K562 (cell line): Measurements from ENCODE around the gene DNAH8. TPM values are rescaled to one million over a fixed set of nuclear protein-coding genes. Genes with fewer than 3 reads are reported as not detected.

ENCODE experiments used
- ATAC-seq: fragments of 200-7000 bp; cut with Tn5 transposase; 3 replicates; pipeline ENCODE4 v1.9.1; 2020; ENCODE audit warnings: moderate library complexity
- BruUV-seq: library from RNA; stranded (reverse); fragments of 400-500 nt; replicated peaks from 2 replicates; lab custom pipeline; 2021; lab: Mats Ljungman, UMichigan
- CTCF ChIA-PET: fragments of 300-600 bp; formaldehyde crosslinking; extraction: SDS; loops from one replicate; lab custom pipeline; 2021; ENCODE audit warnings: low intra/inter-chr PET ratio; lab: Yijun Ruan, JAX
- POLR2A ChIA-PET: fragments of 300-600, 350-650 bp; sonication (Branson Sonifier 250); formaldehyde crosslinking; extraction: SDS; loops from one replicate; lab custom pipeline; 2021; ENCODE audit warnings: antibody characterized with exemption, inconsistent platforms; lab: Yijun Ruan, JAX
- DNase-seq, 4 experiments: peaks; one replicate each; pipeline versions ENCODE4 v3.0.0 to v3.0.0-alpha.2; 2011 to 2018; ENCODE audit warnings: low spot score in 3 of 4, mixed read lengths in 3 of 4; ENCODE audit errors: extremely low read depth in 1 of 4
- FAIRE-seq: peaks from 2 replicates; lab custom pipeline; 2011; peaks lifted over from hg19 to GRCh38; lab: Jason Lieb, UNC
- H2AFZ ChIP-seq: 2 replicates; pipeline ENCODE4 v1.6.0; 2011; ENCODE audit warnings: low read depth, low read length, control low read depth, inconsistent platforms
- H3K27ac ChIP-seq: fragments of 200-600 bp; 3 replicates; pipeline ENCODE4 v1.8.0; 2011; ENCODE audit warnings: low read depth, mild to moderate bottlenecking, control low read depth, inconsistent platforms, low read length, moderate library complexity, mixed read lengths; ENCODE audit errors: extremely low read depth
- H3K27me3 ChIP-seq, 2 experiments: fragments of 300-600 bp in 1 of 2; 2 replicates in 1 of 2; 3 replicates in 1 of 2; pipeline versions ENCODE4 v1.6.0 to v1.8.0; 2011; ENCODE audit warnings: inconsistent platforms in 2 of 2, low read length in 2 of 2, mild to moderate bottlenecking in 1 of 2, mixed read lengths in 1 of 2, moderate library complexity in 1 of 2; ENCODE audit not compliant: control insufficient read depth in 2 of 2, insufficient read depth in 2 of 2
- H3K36me3 ChIP-seq: fragments of 300-600 bp; 3 replicates; pipeline ENCODE4 v1.8.0; 2011; ENCODE audit warnings: mild to moderate bottlenecking, low read length, inconsistent platforms; ENCODE audit not compliant: control insufficient read depth, insufficient read depth
- H3K4me1 ChIP-seq, 2 experiments: fragments of 200-600 bp in 1 of 2; replicated peaks in 1 of 2; 2 replicates in 1 of 2; 3 replicates in 1 of 2; pipeline versions ENCODE4 v1.5.1 to v1.8.0; 2011; ENCODE audit warnings: inconsistent platforms in 2 of 2, low read length in 2 of 2, mild to moderate bottlenecking in 1 of 2, mixed read lengths in 1 of 2, moderate library complexity in 1 of 2; ENCODE audit not compliant: control insufficient read depth in 2 of 2, insufficient read depth in 2 of 2
- H3K4me2 ChIP-seq: 2 replicates; pipeline ENCODE4 v1.6.1; 2011; ENCODE audit warnings: low read length, control low read depth, inconsistent platforms, mixed read lengths; ENCODE audit not compliant: insufficient read depth
- H3K4me3 ChIP-seq: fragments of 200-600 bp; sonication (generic), shearing (Covaris generic); 2 replicates; pipeline ENCODE4 v1.5.1; 2016; ENCODE audit warnings: control low read depth, inconsistent platforms
- H3K79me2 ChIP-seq: fragments of 200-600 bp; 3 replicates; pipeline ENCODE4 v1.8.0; 2011; ENCODE audit warnings: low read length, inconsistent platforms; ENCODE audit not compliant: control insufficient read depth, insufficient read depth
- H3K9ac ChIP-seq, 2 experiments: 2 replicates each; pipeline versions ENCODE4 v1.6.0 to v1.6.1; 2011; ENCODE audit warnings: low read depth in 2 of 2, low read length in 2 of 2, control low read depth in 1 of 2, inconsistent platforms in 1 of 2, mild to moderate bottlenecking in 1 of 2, mixed read lengths in 1 of 2; ENCODE audit not compliant: insufficient read depth in 1 of 2
- H3K9me1 ChIP-seq: one replicate; pipeline ENCODE4 v1.6.0; 2011; ENCODE audit warnings: inconsistent platforms, mild to moderate bottlenecking, low read length, moderate library complexity; ENCODE audit not compliant: control insufficient read depth, insufficient read depth
- H3K9me3 ChIP-seq: replicated peaks from 2 replicates; pipeline ENCODE4 v1.5.1; 2011; ENCODE audit warnings: low read depth, low read length, inconsistent platforms; ENCODE audit not compliant: control insufficient read depth, insufficient read depth
- H4K20me1 ChIP-seq: replicated peaks from 2 replicates; pipeline ENCODE4 v1.6.1; 2011; ENCODE audit warnings: low read length, inconsistent platforms, mixed read lengths; ENCODE audit not compliant: control insufficient read depth, insufficient read depth
- ZBTB40 ChIP-seq, 2 experiments: fragments of 450-650 bp in 1 of 2; sonication (generic) in 1 of 2; formaldehyde crosslinking in 1 of 2; IDR thresholded peaks; 2 replicates each; pipeline versions ENCODE4 v1.7.1 to v1.9.0; 2016 to 2022; ENCODE audit warnings: inconsistent platforms in 1 of 2, mild to moderate bottlenecking in 1 of 2, missing genetic modification reagents in 1 of 2
- ZFX ChIP-seq: sonication (generic); formaldehyde crosslinking; IDR thresholded peaks from 2 replicates; pipeline ENCODE4 v1.8.0; 2022; ENCODE audit warnings: mild to moderate bottlenecking, missing genetic modification reagents, moderate library complexity
- WGBS: fragments of 100-300 bp; shearing (Covaris generic); methylation state at CpG from one replicate; pipeline ENCODE4 v1.1.6; 2016; ENCODE audit warnings: low coverage, mixed read lengths; ENCODE audit not compliant: insufficient coverage; ENCODE audit errors: missing lambda C conversion rate; 5-methylcytosine and 5-hydroxymethylcytosine counted together
- in situ Hi-C: fragments of 300-500 bp; cut with MboI; formaldehyde crosslinking; loops from 4 replicates; pipeline ENCODE4 v1.15.0; 2018; ENCODE audit warnings: inconsistent platforms, mixed read lengths
- intact Hi-C: fragments of 100-400 bp; cut with micrococcal nuclease; formaldehyde crosslinking; loops from 2 replicates; pipeline ENCODE4 v1.14.2; 2022
- polyA plus RNA-seq, 8 experiments: library from polyadenylated mRNA; depleted of rRNA in 4 of 8; stranded (reverse) in 5 of 8; unstranded in 3 of 8; fragments of >200 nt; fragmentation: Nextera tagmentation in 2 of 8; fragmentation: Illumina TruSeq in 1 of 8; extraction: Ambion mirVana in 2 of 8; extraction: Trizol in 1 of 8; gene quantifications; 2 replicates each; pipeline versions ENCODE4 v1.2.1 to v1.2.3, GENCODE V29; 2011 to 2014; ENCODE audit warnings: inconsistent platforms in 1 of 8, missing spikeins in 1 of 8
- total RNA-seq, 7 experiments: library from RNA; depleted of rRNA in 6 of 7; stranded (reverse); fragments of >200 nt in 6 of 7; fragmentation: Illumina TruSeq in 2 of 7; extraction: Trizol in 2 of 7; gene quantifications; 2 replicates each; pipeline versions ENCODE4 v1.2.1 to v1.2.3, GENCODE V29; 2011 to 2021; ENCODE audit warnings: low replicate concordance in 1 of 7

DNAH8 gene
- total and polyA plus RNA-seq, 9 of the 15 experiments (the other 6 are each of a cell fraction or from before 2014, with no cell fraction given) = 1.2 to 4.2 (median 2.9) TPM

DNA sequence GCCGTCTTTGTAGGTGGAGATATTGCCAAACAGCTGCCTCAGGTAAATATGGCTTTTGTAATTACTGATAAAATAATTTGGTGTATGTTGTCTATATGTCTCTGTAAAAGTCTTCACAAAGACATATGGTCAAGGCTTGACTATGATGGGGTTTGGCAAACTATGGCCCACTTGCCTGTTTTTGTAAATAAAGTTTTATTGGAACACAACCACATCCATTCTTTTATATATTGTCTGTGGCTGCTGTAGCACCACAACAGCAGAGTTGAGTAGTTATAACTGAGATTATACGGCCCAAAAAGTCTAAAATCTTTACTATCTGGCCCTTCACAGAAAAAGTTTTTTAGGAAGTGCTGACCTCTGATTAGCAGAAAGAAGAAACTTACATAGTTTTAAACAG is 133.6 kb downstream of the DNAH8 start:
- ChIA-PET POLR2A (no interaction called here), CTCF (no interaction called here)

More for the DNA sequence above, 133.6 kb downstream of the DNAH8 start:
- H3K9me1 ChIP-seq = no peaks in the 10 kb centered on the region
- BruUV-seq = no TSS peak
- no peak overlapping the region for H3K27ac ChIP-seq
- H3K4me3 ChIP-seq = no peak overlapping the region
- no peak overlapping the region for H3K4me2 ChIP-seq
- in situ Hi-C loops = no loop called here
- FAIRE-seq (no peak), ATAC-seq (no peak), DNase-seq (no peak)
- no peaks in the 10 kb centered on the region; the same call in 2 of the 3 replicates for H3K36me3 ChIP-seq
- no peak overlapping the region for H2AFZ ChIP-seq
- TF ChIP-seq ZBTB40 (IDR thresholded peaks at IDR 0.05) (peak; percentile 89), ZBTB40 (CRISPR knock-in tag; IDR thresholded peaks at IDR 0.05) (peak; percentile 57; the same call in 1 of the 2 replicates), ZFX (CRISPR knock-in tag) (no peak)
- no peaks in the 10 kb centered on the region for H3K27me3 ChIP-seq
- H3K9me3 ChIP-seq = no peaks in the 10 kb centered on the region
- H3K9ac ChIP-seq = no peak overlapping the region
- intact Hi-C loops = no loop called here
- no peaks in the 10 kb centered on the region for H3K79me2 ChIP-seq
- no peaks in the 10 kb centered on the region for H3K4me1 ChIP-seq
- 56% methylated on average over 2 of the region's 2 CpGs for WGBS
- no peaks in the 10 kb centered on the region for H4K20me1 ChIP-seq
